Activated CD8-positive, alpha-beta memory T cell treated with anti-CD3 and anti-CD28 coated beads for 4 hours (primary cell): Measurements from ENCODE around the gene SRGAP2B.
"Not testable (repeated sequence)": the region's sequence is repeated elsewhere in the genome, so short reads cannot be mapped to it uniquely, and the experiment has no call there.

Experiments
- DNase-seq, 2 donors: peaks; one replicate each; pipeline ENCODE4 v3.0.0-alpha.2; 2020; ENCODE audit warnings: low read depth in 2 of 2

Gene SRGAP2B

GRCh38 chr1:144998134-144998980 lies 96.8 kb downstream of the SRGAP2B start:
- DNase-seq = not testable (repeated sequence)

- DNase-seq = not testable (repeated sequence)
Measured at GRCh38 chr1:144995833-144996410, 99.2 kb downstream of the SRGAP2B start.

- DNase-seq = not testable (repeated sequence)
Measured at GRCh38 chr1:144992915-144993314, 102.2 kb downstream of the SRGAP2B start.

- not testable (repeated sequence) for DNase-seq
Measured at GRCh38 chr1:144990611-144991010, 104.5 kb downstream of the SRGAP2B start.

- not testable (repeated sequence) for DNase-seq
Measured at GRCh38 chr1:144987131-144987530, 108.0 kb downstream of the SRGAP2B start.

- DNase-seq = not testable (repeated sequence)
Measured at GRCh38 chr1:144986171-144986860, 108.8 kb downstream of the SRGAP2B start.

- not testable (repeated sequence) for DNase-seq
Measured at GRCh38 chr1:144985550-144986170, 109.5 kb downstream of the SRGAP2B start.

- not testable (repeated sequence) for DNase-seq
Measured at GRCh38 chr1:144982802-144983525, 112.2 kb downstream of the SRGAP2B start.

GRCh38 chr1:144981157-144981556 lies 114.0 kb downstream of the SRGAP2B start:
- DNase-seq = not testable (repeated sequence)

GRCh38 chr1:144979960-144980595 lies 115.0 kb downstream of the SRGAP2B start:
- not testable (repeated sequence) for DNase-seq

GRCh38 chr1:144977856-144978255 lies 117.3 kb downstream of the SRGAP2B start:
- not testable (repeated sequence) for DNase-seq

GRCh38 chr1:144971936-144972335 lies 123.2 kb downstream of the SRGAP2B start:
- DNase-seq = not testable (repeated sequence)

- DNase-seq = not testable (repeated sequence)
Measured at GRCh38 chr1:144966488-144966887, 128.6 kb downstream of the SRGAP2B start.

- DNase-seq = not testable (repeated sequence)
Measured at GRCh38 chr1:144964765-144965164, 130.4 kb downstream of the SRGAP2B start.

- DNase-seq = not testable (repeated sequence)
Measured at GRCh38 chr1:144964186-144964585, 130.9 kb downstream of the SRGAP2B start.

GRCh38 chr1:144963571-144963970 lies 131.6 kb downstream of the SRGAP2B start:
- DNase-seq = not testable (repeated sequence)

- not testable (repeated sequence) for DNase-seq
Measured at GRCh38 chr1:144961604-144962583, 133.2 kb downstream of the SRGAP2B start.

- DNase-seq = not testable (repeated sequence)
Measured at GRCh38 chr1:144960929-144961488, 134.1 kb downstream of the SRGAP2B start.

GRCh38 chr1:144948390-144948789 lies 146.7 kb downstream of the SRGAP2B start:
- DNase-seq = not testable (repeated sequence)
